ENCODE results near the gene MAEA. TPM values are rescaled to one million over a fixed set of nuclear protein-coding genes. Genes with fewer than 3 reads are reported as not detected.

Gene MAEA
- total and polyA plus RNA-seq, 2 of the 8 experiments (the other 6 are each of a cell fraction or from before 2014, with no cell fraction given), result 75.8 to 133 TPM

GRCh38 chr4:1362521-1362920 lies 72.8 kb downstream of the MAEA start:
- H3K23me2 ChIP-seq (ENCODE audit: low read depth, low read length), result no peaks in the 10 kb centered on the region
- H3K4ac ChIP-seq (replicated peaks; ENCODE audit: insufficient read length, low read depth, low read length), result no peak overlapping the region
- no peaks in the 10 kb centered on the region for H3K27me3 ChIP-seq (replicated peaks in 1 of 4; ENCODE audit: control insufficient read depth in 3 of 4, extremely low read depth in 1 of 4, insufficient read depth in 3 of 4, low read length in 3 of 4)
- ChIA-PET CTCF (ENCODE audit: partially characterized antibody) (interaction anchor here (0.6 to 1.3 kb wide), 2 partner anchors 10 to 486 kb away, joined by 3 read pairs; no protein-coding TSS in a partner anchor), POLR2A (ENCODE audit: partially characterized antibody) (no interaction called here)
- no peak overlapping the region for H2BK12ac ChIP-seq (ENCODE audit: low read depth, low read length)
- no peak overlapping the region for H2BK20ac ChIP-seq (ENCODE audit: low read length)
- FAIRE-seq, result no peak
- H3K4me3 ChIP-seq (ENCODE audit: extremely low read depth in 1 of 4, insufficient read depth in 2 of 4, low read depth in 3 of 4, low read length in 4 of 4), result no peak overlapping the region
- H3K9ac ChIP-seq (replicated peaks in 1 of 4; ENCODE audit: extremely low read depth in 1 of 4, low read depth in 3 of 4, low read length in 3 of 4), result no peak overlapping the region
- no peaks in the 10 kb centered on the region for H3K79me2 ChIP-seq (ENCODE audit: control insufficient read depth in 1 of 2, insufficient read depth in 2 of 2, low read length in 2 of 2)
- no peak overlapping the region for H3K4me2 ChIP-seq (ENCODE audit: insufficient read depth in 1 of 2, low read depth in 2 of 2, low read length in 2 of 2)
- H3K18ac ChIP-seq (ENCODE audit: extremely low read depth, low read length), result no peak overlapping the region
- peaks cover 3 to 11% of the 10 kb centered on the region in 2 experiments for H4K20me1 ChIP-seq (replicated peaks in 1 of 2; ENCODE audit: control insufficient read depth in 1 of 2, insufficient read depth in 2 of 2, low read length in 2 of 2)
- H2BK120ac ChIP-seq (replicated peaks; ENCODE audit: low read depth, low read length), result no peak overlapping the region
- no peak overlapping the region for H2BK5ac ChIP-seq (ENCODE audit: low read depth, low read length)
- H4K5ac ChIP-seq (ENCODE audit: insufficient read length, low read depth, low read length), result no peak overlapping the region
- no peak overlapping the region for H3K14ac ChIP-seq (ENCODE audit: insufficient read length)
- H3K4me1 ChIP-seq (replicated peaks in 1 of 4; ENCODE audit: control insufficient read depth in 3 of 4, insufficient read depth in 4 of 4, low read length in 3 of 4), result no peaks in the 10 kb centered on the region; a peak in 1 of 7 replicates
- no peak overlapping the region for H3K23ac ChIP-seq (ENCODE audit: insufficient read length)
- 90% methylated on average over 17 of the region's 17 CpGs; no CpG with 5 or more reads in 1 of the 2 experiments for WGBS, 2 experiments (ENCODE audit: extremely low coverage in 1 of 2, insufficient coverage in 1 of 2, insufficient read length in 1 of 2, insufficient replicate concordance in 2 of 2, low coverage in 1 of 2, low lambda C conversion rate in 2 of 2, missing lambda C conversion rate in 1 of 2)
- H3K79me1 ChIP-seq (ENCODE audit: low read depth, low read length), result no peaks in the 10 kb centered on the region; the same call in 1 of the 2 replicates
- H3K27ac ChIP-seq (ENCODE audit: low read depth, low read length), result no peak overlapping the region
- H2AFZ ChIP-seq (ENCODE audit: low read length), result no peak overlapping the region
- no peaks in the 10 kb centered on the region for H3K9me3 ChIP-seq (ENCODE audit: insufficient read depth in 2 of 2, low read depth in 1 of 2, low read length in 1 of 2)
- peak overlapping the region; percentile 85; the same call in 1 of the 2 replicates for H4K8ac ChIP-seq (ENCODE audit: extremely low read depth, insufficient read depth, low read length)
- no peak overlapping the region for H2BK15ac ChIP-seq (ENCODE audit: low read length)
- DNase-seq (ENCODE audit: low read depth in 1 of 2, low spot score in 2 of 2), result no peak
- H4K91ac ChIP-seq (replicated peaks; ENCODE audit: insufficient read length, low read length), result no peak overlapping the region
- peaks cover 0 to 10% (median 0%) of the 10 kb centered on the region in 4 experiments; a peak in 1 of 8 replicates for H3K36me3 ChIP-seq (ENCODE audit: control insufficient read depth in 2 of 4, insufficient read depth in 4 of 4, low read length in 3 of 4)
- H2AK5ac ChIP-seq (ENCODE audit: low read depth, low read length), result no peak overlapping the region
- no peak overlapping the region for H3K56ac ChIP-seq (replicated peaks; ENCODE audit: insufficient read length, low read depth, low read length)
- TF ChIP-seq BCL11A (IDR thresholded peaks at IDR 0.05; ENCODE audit: low read depth in 2 of 2, low read length in 2 of 2), result no peak
- TF ChIP-seq CTCF (IDR thresholded peaks at IDR 0.05; ENCODE audit: control extremely low read depth in 1 of 3, insufficient read depth in 1 of 3, low read depth in 1 of 3, low read length in 3 of 3), result no peak
- no peak for TF ChIP-seq CHD2 (IDR thresholded peaks at IDR 0.05; ENCODE audit: low read length)
- TF ChIP-seq CHD1 (IDR thresholded peaks at IDR 0.05; ENCODE audit: low read depth, low read length), result no peak
- no peak for TF ChIP-seq PHF8 (conservative IDR thresholded peaks at IDR 0.05; ENCODE audit: low read depth, low read length)
- TF ChIP-seq JUN (IDR thresholded peaks at IDR 0.05; ENCODE audit: low read depth, low read length), result no peak
- TF ChIP-seq EZH2 (IDR thresholded peaks at IDR 0.05; ENCODE audit: low read depth, low read length, severe bottlenecking), result no peak
- TF ChIP-seq FOSL1 (IDR thresholded peaks at IDR 0.05; ENCODE audit: insufficient read depth, low read depth, low read length), result no peak
- TF ChIP-seq RBBP5 (IDR thresholded peaks at IDR 0.05; ENCODE audit: borderline replicate concordance, low read depth, low read length), result no peak
- no peak for TF ChIP-seq KDM1A (IDR thresholded peaks at IDR 0.05; ENCODE audit: borderline replicate concordance, low read length)
- no peak for TF ChIP-seq BACH1 (IDR thresholded peaks at IDR 0.05; ENCODE audit: low read length)
- TF ChIP-seq MAX (IDR thresholded peaks at IDR 0.05), result no peak

All from H1 (cell line).